Epithelial cell of esophagus (primary cell): ENCODE results near the gene GRIA4.
"Not testable (repeated sequence)": the region's sequence is repeated elsewhere in the genome, so short reads cannot be mapped to it uniquely, and the experiment has no call there.

Experiments
- DNase-seq: peaks from one replicate; pipeline ENCODE4 v3.0.0; 2010; ENCODE audit warnings: low read depth
- H3K4me3 ChIP-seq: 2 replicates; pipeline ENCODE4 v1.5.1; 2011; ENCODE audit warnings: mild to moderate bottlenecking, low read length, control low read depth
- CTCF ChIP-seq: IDR thresholded peaks from 2 replicates; pipeline ENCODE4 v1.5.1; 2011; ENCODE audit warnings: low read depth, mild to moderate bottlenecking, low read length, control low read depth, inconsistent platforms; ENCODE audit not compliant: insufficient read depth; ENCODE audit errors: missing control alignments

The GRIA4 gene

DNA sequence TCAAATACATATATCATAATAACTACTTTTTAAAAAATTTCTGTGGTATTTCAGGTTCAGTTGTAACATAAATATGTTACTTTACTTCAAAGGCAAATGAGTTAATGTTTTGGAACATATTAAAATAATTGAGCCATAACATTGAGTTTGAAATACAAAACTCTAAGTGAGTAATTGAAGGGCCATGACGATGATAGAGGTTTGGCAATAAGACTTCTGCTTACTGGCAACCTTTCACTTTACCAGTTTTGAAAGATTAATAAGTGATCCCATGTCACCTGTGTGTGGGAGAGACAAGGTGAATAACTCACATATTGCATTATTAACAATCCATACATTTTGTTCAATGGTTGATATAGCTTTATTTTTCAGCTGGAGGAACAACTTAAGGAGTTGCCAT, 144.4 kb downstream of the GRIA4 start:
- no peak overlapping the region for H3K4me3 ChIP-seq
- no peak for DNase-seq
- no peak for TF ChIP-seq CTCF

DNA sequence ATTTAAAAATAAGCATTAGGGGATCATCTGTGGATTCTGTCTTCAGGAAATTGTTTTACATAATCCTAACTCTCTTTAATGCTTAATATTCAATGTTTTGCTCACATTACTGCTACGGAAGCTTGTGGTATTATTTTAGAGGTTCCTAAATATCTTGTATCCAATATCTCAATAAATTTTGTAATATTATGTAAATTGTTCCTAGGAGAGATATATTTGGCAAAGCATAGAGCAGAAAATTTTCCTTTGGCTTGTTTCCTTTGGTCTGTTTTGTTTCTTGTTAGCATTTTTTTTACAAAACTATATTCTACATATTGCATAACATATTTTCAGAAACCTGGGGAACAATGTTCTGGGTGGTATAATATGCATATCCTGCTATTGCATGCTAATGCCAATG, 144.8 kb downstream of the GRIA4 start:
- DNase-seq, result no peak
- no peak overlapping the region for H3K4me3 ChIP-seq
- TF ChIP-seq CTCF, result no peak

DNA sequence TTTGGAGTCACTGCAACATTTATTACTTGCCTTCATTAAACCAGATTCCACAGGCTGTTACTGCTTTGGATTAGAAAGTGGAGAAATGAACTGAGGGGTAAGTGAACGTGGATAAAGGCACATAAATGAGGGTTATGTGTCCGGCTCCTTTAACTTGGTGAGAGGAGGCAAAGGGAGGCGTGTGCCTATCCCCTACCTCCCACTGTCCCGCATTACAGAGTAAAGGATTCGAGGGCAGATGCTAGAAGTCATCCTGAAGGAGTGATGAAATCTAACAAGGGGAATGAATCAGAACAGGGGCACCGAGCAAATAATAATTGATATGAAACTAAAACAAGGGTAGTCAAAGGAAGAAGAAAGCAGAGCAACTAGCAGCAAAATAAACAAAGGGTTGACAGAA, 147.2 kb downstream of the GRIA4 start:
- DNase-seq, result no peak
- TF ChIP-seq CTCF, result no peak

GRCh38 chr11:105763594-105763993, 153.7 kb downstream of the GRIA4 start:
- no peak for DNase-seq
- no peak for TF ChIP-seq CTCF
- H3K4me3 ChIP-seq, result no peak overlapping the region

More for the DNA sequence above, 147.2 kb downstream of the GRIA4 start:
- H3K4me3 ChIP-seq, result no peak overlapping the region

- no peak for DNase-seq
- no peak for TF ChIP-seq CTCF
Observed at GRCh38 chr11:105767931-105768330, 158.1 kb downstream of the GRIA4 start.

GRCh38 chr11:105769627-105770026, 159.8 kb downstream of the GRIA4 start:
- no peak for DNase-seq
- TF ChIP-seq CTCF, result no peak
- no peak overlapping the region for H3K4me3 ChIP-seq

More at GRCh38 chr11:105767931-105768330, 158.1 kb downstream of the GRIA4 start:
- no peak overlapping the region for H3K4me3 ChIP-seq

- not testable (repeated sequence) for DNase-seq
Observed at GRCh38 chr11:105773452-105773851, 163.6 kb downstream of the GRIA4 start.

DNA sequence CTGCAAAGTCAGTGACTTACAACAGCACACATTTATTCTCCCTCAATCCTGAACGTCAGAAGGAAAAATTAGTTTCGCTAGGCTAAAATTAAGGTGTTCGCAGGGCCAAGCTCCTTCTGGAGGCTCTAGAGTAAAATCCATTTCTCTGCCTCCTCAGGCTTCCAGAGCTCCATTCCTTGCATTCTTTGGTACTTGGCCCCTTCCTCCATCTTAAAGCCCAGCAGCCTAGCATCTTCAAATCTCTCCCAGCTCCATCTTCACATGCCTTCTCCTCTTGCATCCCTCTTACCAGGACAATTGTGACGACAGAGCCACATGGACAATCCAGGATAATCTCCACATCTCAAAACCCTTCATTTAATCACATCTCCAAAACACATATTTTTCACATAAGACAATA, 165.0 kb downstream of the GRIA4 start:
- no peak for TF ChIP-seq CTCF
- no peak overlapping the region for H3K4me3 ChIP-seq
- no peak for DNase-seq

More at GRCh38 chr11:105773452-105773851, 163.6 kb downstream of the GRIA4 start:
- not testable (repeated sequence) for H3K4me3 ChIP-seq
